Measurements from ENCODE around the gene KCTD13.
A peak's percentile ranks its signal among the peaks of the same experiment; 100 is the strongest.

GRCh38 chr16:29862884-29863668 is 63.0 kb downstream of the KCTD13 start, which contains the start of gene CDIPT:
- TF ChIP-seq ESRRA (CRISPR knock-in tag; IDR thresholded peaks at IDR 0.05; ENCODE audit: borderline replicate concordance), result no peak
- no peak for TF ChIP-seq GRHL2 (CRISPR knock-in tag; IDR thresholded peaks at IDR 0.05; ENCODE audit: insufficient replicate concordance, severe bottlenecking)
- no peak for TF ChIP-seq ATF3 (CRISPR knock-in tag; conservative IDR thresholded peaks at IDR 0.05)
- no peak for TF ChIP-seq E2F1 (CRISPR knock-in tag; IDR thresholded peaks at IDR 0.05)
- no peak for TF ChIP-seq CTCF (IDR thresholded peaks at IDR 0.05)
- peak; percentile 62; the same call in 1 of the 2 replicates for TF ChIP-seq MYBL2 (CRISPR knock-in tag; IDR thresholded peaks at IDR 0.05)
- TF ChIP-seq USF2 (CRISPR knock-in tag; IDR thresholded peaks at IDR 0.05), result 0 out of 2 replicates have a peak, but pooled peaks have one; percentile 25
- peak; percentile 24; the same call in 1 of the 2 replicates for TF ChIP-seq MAX (CRISPR knock-in tag; IDR thresholded peaks at IDR 0.05)
- TF ChIP-seq TEAD4 (CRISPR knock-in tag; IDR thresholded peaks at IDR 0.05), result no peak
- no peak for TF ChIP-seq AFF4 (CRISPR knock-in tag; IDR thresholded peaks at IDR 0.05; ENCODE audit: borderline replicate concordance)
- no peak for TF ChIP-seq ZNF317 (CRISPR knock-in tag; IDR thresholded peaks at IDR 0.05; ENCODE audit: borderline replicate concordance, low read depth)

Data from WTC11 (cell line).